GM13977 (cell line): ENCODE results near the gene ALS2CL.

Experiments
- DNase-seq: peaks from one replicate; pipeline ENCODE4 v3.0.0; 2012; ENCODE audit warnings: low spot score
- CTCF ChIP-seq: IDR thresholded peaks from 2 replicates; pipeline ENCODE4 v1.5.1; 2012; ENCODE audit warnings: mild to moderate bottlenecking, control low read depth; ENCODE audit not compliant: insufficient read depth; ENCODE audit errors: extremely low read depth, missing control alignments
- in situ Hi-C: fragments of 300-500 bp; cut with MboI; formaldehyde crosslinking; loops from one replicate; pipeline ENCODE4 v1.12.0; 2022; ENCODE audit warnings: low sequenced_read_pairs, low pct_unique_long_range_greater_than_20kb, mixed read lengths, inconsistent platforms; ENCODE audit not compliant: unreplicated experiment

ALS2CL gene

DNA sequence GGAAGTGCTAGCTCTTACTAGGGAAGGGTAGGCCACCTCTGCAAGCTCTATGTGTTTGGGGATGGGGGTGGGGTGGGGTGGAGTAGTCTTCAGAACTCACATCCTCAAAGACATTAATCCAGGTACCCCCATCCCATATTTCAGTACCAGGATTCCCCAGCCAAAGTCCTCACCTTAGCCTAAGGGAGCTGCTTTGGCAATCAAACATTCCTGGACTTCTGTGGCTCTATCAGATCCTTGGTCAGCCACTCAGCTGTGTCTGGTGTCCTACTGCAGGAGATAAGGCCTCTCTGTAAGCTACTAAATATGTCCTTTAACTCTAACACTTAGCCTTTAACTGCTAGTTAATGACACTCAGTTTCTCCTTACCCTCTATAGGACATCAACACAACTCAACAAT lies 54.3 kb downstream of the ALS2CL start:
- in situ Hi-C loops, result loop anchor here (10.0 kb wide), 1 partner anchor 154 kb away; no protein-coding TSS in a partner anchor
- no peak for TF ChIP-seq CTCF
- DNase-seq, result no peak

- no peak for TF ChIP-seq CTCF
- in situ Hi-C loops, result loop anchor here (10.0 kb wide), 1 partner anchor 150 kb away; no protein-coding TSS in a partner anchor
- DNase-seq, result no peak
These were observed 58.6 kb downstream of the ALS2CL start for GRCh38 chr3:46634856-46635255.

GRCh38 chr3:46632792-46633191 lies 60.7 kb downstream of the ALS2CL start:
- in situ Hi-C loops, result loop anchor here (10.0 kb wide), 1 partner anchor 148 kb away; no protein-coding TSS in a partner anchor
- TF ChIP-seq CTCF, result no peak
- no peak for DNase-seq

GRCh38 chr3:46629551-46630517 lies 63.6 kb downstream of the ALS2CL start:
- DNase-seq, result peak; percentile 82
- in situ Hi-C loops, result loop anchor here (10.0 kb wide), 1 partner anchor 145 kb away; no protein-coding TSS in a partner anchor
- peak; percentile 100 for TF ChIP-seq CTCF

- in situ Hi-C loops, result no loop called here
- no peak for TF ChIP-seq CTCF
- DNase-seq, result no peak
These were observed 64.5 kb downstream of the ALS2CL start for GRCh38 chr3:46628901-46629369.

GRCh38 chr3:46627078-46627477 lies 66.4 kb downstream of the ALS2CL start:
- no peak for TF ChIP-seq CTCF
- in situ Hi-C loops, result no loop called here
- no peak for DNase-seq
